Measurements from ENCODE around the gene PALLD.

GRCh38 chr4:168874083-168874482 lies 377.2 kb downstream of the PALLD start:
- TF ChIP-seq POLR2AphosphoS5 (IDR thresholded peaks at IDR 0.05; ENCODE audit: borderline replicate concordance, low read depth, low read length): no peak
- TF ChIP-seq EZH2 (IDR thresholded peaks at IDR 0.05): no peak
- TF ChIP-seq FOXP2 (optimal IDR thresholded peaks at IDR 0.05; ENCODE audit: control extremely low read depth, extremely low read length, insufficient read depth): no peak

All from SK-N-MC (cell line).